Activated CD8-positive, alpha-beta memory T cell treated with anti-CD3 and anti-CD28 coated beads, Interleukin-2, amount 50 U/mL, for 4 hours (primary cell): ENCODE data around the gene RASSF4.

Experiments used
- DNase-seq: peaks from one replicate; pipeline ENCODE4 v3.0.0-alpha.2; 2020

Gene RASSF4

DNA sequence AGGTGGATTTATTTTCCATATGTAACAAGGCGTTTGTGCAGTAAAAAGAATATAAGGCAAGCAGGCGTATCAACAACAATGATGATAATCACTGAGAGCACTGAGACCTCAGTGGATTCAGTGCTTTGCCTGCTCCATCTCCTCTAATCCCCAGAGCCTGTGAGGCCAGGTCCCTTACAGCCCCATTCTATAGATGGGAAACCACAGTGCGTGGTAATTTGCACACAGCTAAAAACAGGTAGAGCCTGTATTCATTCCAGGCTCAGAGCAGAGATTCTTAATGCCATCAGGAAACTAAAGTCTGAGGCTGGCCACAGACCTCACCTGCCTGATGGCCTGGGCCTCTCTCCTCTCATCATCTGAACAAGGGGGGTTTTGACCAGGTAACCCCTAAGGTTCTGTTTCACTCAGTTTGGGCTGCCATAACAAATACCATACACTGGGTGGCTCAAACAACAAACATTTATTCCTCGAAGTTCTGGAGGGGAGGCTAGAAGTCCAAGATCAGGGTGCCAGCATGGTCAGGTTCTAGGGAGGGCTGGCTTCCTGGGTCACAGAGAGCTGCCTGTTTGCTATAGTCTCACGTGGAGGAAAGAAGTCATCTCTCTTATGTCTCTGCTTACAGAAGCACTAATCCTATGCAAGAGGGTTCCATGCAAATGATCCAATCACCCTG lies 10.3 kb upstream of the RASSF4 start:
- DNase-seq, result no peak

DNA sequence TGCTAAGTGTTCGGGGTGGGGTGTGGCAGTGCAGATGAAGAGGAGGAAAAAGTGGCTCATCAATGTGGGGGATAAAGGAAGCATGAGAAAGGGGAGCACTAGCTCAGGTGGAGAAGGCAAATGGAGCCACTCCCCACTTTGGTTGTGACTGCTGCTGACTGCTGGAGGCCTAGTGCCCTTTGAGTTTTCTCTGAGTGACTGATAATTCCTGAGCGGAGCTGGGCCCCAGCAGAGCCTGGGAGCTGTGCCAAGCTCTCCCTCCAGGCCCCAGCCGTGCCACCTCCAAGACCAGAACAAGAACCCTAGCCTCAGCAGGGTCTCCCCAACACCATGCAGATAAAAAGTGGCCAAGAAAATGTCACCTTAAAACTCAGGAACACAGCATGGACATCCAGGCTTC lies 9.7 kb upstream of the RASSF4 start:
- DNase-seq, result no peak

DNA sequence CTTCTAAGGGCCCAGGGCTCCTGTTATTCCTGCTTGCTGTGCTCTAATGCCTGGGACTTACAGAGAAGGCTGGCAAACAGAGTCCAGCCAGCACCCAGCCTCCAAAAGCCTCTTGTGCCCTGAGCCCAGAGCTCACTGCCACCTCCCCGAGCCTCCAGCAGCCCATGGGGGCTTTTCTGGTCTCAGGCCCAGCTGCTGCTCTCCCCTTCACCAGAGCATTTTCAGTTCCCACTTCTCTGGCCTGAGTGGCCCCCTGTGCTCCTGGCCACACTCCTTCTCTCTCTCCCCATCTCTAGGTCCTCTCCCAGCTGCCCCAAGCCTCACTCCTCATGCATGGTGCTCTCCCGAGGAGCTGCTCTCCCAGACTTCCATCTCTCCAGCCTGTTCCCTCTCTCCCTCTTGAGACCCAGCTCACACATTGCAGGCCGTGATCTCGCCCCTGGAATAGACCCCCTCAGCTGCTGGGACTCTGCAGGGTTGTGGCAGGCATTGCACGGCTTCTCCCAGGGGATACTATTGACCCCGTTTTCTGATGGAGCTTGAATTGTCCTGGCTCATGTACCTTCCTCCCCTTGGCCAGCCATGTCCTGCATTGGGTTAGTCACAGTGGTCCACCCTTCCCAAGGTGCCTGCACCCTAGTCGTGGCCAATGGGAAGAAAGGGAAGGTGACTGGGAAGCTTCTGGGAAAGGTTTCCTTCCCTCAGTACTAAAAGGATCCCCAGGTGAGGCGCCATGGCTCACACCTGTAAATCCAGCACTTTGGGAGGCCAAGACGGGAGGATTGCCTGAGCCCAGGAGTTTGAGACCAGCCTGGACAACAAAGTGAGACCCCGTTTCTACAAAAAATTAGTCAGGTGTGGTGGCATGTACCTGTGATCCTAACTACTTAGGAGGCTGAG lies 9.0 kb upstream of the RASSF4 start:
- DNase-seq, result no peak

DNA sequence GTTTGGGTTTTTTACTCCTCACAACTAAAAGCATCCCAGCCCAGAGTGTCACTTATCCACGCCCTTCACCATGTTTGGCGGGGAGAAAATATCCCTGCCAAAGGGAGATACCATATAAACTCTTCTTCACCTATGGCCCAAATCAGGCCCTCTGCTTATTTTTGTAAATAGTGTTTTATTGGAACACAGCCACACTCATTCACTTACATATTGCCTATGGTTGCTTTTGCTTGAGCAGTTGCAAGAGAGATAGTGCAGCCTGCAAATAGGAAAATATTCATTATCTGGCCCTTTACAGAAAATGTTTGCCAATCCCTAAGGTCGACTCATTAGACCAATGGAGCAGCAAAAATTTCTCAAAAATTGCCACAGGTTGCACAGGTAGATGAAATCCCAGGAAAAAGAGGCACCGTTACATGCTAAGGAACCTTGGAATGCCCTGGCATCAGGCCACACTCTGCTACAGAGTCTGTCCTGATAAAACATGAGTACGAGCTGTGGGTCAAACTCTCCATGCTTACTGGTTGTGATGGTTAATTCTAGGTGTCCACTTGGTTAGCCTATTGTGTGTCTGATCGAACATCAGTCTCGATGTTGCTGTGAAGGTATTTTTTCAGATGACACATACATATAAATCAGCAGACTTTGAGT lies 7.9 kb upstream of the RASSF4 start:
- no peak for DNase-seq

DNA sequence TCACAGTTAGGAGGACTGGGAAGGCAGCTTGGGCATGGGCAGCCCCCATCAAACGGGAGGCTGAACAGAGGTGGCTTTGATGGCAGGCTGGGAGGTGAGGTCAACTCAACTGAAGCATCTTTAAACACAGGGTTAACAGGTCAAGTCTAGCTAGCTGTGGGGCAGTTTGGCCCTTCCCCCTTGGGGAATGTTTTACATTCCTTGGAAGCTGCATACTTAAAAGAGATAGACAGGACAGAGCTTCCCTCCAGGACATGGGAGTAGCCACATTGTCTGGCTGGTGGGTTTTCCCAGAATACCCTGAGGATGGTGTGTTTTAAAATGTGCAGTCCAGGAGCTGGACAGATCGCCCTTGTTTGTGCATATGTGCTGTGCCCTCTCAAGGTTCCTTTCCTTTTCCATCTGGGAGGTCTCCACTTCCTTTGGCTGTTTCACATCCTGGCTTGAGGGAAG lies 6.8 kb upstream of the RASSF4 start:
- no peak for DNase-seq

DNA sequence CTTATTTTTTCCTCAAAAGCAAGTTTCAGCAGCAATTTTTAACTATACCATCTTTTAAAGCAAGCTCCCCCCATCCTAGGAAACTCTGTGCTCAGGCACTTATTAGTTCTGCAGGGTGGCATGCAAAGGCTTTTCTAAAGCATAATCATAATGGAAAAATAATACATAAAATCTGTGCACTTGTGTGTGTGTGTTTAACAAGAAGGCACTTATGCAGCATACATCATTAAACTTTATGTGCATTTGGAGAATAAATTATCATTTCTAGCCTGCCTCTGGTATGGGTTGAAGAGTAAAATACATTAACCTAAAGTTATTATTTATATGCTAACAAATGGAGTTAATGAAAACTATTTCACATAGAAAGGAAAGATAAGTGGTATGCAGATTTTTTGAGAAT lies 5.6 kb upstream of the RASSF4 start:
- DNase-seq, result no peak

DNA sequence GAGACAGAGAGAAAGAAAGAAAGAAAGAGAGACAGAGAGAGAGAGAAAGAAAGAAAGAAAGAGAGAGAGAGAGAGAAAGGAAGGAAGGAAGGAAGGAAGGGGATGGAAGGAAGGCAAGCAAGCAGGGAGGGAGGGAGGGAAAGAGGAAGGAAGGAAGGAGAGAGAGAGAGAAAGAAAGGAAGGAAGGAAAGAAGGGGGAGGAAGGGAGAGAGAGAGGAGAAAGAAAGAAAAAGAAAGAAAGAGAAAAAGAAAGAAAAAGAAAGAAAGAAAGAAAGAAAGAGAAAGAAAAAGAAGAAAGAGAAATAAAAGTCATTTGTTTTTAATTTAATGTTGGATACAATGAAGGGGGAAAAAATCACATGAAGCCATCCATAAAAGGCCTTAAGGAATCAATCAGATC lies 4.6 kb upstream of the RASSF4 start:
- DNase-seq, result no peak

DNA sequence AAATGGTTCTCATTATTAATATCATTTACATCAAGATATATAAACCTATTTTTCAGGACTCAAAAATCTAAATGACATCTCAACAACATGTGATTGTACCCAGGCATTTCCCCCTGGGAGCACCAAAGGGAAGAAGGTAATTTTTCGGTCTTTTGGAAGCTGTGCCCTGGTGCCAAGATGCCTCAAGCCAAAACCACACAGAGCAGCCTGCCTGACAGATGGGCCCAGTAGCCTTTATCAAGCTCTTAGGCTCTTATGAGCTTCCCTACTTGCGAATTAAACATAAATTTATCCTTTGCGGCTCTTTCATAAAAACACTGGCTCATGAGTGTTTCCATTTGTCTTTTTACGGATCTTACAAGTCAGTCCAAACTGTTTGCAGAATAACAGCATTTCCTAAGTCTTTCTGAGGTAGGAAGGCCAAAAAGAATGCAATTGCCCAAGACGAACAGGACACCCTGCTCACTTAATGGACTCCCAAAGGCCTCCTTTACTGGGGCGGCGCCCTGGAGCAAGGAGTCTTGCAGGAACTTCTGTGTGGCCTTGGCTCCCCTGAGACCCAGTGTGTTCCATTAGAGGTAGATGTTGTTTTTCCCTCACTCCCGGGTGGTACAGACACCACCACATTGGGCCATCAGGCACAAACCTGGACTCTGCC lies 4.1 kb upstream of the RASSF4 start:
- no peak for DNase-seq

DNA sequence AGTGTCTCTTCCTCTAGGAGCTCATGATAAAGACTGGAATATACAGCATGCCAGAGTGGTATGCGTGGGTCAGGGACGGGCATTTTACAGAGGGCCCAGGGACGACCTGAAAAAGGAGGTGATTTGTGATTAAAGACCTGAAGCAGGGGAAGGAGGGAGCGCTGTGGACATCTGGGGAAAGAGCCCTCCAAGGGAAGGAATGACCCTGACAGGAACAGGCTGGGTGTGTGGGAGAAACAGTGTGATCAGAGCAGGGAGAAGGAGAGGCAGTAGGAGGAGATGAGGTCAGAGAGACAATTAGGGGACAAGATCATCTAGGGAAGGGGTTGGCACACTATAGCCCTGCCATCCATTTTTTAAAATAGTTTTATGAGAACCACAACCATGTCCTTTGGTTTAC lies 3.4 kb upstream of the RASSF4 start:
- DNase-seq, result no peak

DNA sequence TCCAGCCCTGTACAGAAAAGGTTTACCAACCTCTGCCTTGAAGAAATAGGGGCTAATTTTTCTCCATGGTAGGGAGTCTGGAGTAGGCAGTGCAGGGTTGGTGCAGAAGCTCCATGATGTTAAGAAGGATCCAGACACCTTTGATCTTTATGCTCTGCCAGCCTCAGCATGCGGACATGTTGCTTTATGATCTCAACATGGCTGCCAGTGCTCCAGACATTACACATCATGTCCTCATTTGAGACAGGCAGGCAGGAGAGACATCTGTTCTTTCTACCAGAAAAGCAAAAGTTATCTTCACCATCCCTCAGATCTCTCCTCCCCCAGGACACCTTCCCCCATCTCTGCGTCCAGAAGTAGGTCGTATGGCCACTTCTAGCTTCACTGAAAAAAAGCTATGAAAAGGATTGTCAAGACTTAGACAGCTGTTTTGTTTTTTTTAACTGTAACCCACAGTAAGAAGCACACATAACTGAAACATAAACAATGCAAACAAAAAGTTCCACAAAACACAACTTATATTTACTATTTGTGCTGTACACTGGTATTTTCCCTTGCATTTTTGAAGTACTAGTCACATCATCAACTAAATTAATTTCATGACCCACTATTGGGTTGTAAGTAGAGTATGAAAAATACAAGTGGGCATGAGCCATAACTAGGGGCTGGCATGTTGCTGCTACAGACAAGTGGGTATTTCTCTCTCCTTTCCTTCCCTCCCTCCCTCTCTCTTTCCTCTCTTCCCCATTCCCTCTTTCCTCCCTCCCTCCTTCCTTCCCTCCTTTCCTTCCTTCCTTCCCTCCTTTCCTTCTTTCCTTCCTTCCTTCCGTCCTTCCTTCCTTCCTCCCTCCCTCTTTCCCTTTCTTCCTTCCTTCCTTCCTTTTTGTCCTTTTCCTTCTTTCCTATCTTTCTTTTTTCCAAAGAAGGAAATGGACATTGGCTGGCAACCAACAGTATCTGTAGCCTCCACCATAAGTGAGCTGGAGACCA lies 2.6 kb upstream of the RASSF4 start:
- no peak for DNase-seq

DNA sequence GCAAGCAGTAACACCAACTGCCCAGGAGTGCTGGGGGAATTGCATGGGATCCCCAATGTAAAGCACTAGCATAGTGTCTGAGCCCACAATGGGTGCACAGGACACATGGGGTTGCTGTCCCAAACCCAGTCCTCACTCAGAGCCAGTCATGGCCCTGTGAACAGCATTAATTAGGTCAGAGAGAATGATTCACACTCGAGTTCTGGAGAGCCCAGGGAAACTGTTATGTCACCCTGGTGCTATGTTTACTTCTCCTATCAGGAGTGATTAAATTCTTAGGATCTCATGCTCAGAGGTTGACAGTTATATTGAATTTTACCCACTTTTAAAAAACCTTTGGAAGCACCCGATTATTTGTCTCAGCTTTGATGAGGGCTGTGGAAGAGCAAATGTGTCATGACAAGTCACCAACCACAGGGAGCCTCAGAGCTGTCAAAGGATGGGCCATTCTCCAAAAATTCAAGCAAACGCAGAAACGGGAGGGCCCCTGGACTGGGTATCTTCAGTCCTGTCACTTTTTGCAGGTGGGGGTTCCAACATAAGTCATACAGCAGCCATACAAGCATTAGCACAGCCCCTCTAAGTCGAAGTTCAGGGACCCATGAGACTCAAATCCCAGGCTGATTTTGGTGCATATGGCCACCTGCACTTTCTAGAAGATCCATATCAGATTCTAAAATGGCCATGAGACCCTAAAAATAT lies 1.3 kb upstream of the RASSF4 start:
- DNase-seq, result no peak

DNA sequence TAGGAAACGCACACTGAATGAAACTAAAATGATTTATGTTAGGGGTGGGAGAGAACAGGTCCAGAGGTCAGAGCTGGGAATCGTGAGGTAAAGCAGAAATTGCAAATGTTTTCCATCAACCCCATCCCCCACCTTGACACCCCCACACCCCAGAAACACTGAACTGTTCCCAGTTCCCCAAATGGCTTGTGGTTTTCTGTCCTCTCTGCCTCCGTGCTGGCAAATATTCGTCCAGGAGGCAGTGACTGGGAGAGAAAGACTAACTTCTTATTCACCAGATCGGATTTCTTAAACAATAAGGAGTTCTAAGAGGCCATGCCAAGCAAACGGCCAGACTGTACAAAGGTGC lies 730 bp upstream of the RASSF4 start:
- DNase-seq, result no peak

DNA sequence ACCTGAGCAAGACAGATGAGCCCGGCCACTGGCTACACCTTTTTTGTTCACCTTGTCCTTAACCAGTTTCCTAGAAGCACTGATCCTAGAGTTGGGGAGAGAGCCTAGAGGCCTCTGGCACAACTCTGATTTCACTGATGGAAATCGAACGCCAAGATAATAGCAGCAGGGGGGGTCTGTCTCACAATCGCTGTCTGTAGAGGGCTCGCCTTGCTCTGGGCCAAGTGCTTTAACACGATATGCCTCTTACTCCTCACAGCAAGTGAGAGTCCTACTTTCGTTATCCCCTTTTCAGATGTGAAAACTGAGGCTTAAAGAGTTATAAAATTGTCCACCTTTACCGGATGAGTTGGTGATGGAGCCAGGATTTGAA lies 472 bp downstream of the RASSF4 start:
- DNase-seq, result no peak

DNA sequence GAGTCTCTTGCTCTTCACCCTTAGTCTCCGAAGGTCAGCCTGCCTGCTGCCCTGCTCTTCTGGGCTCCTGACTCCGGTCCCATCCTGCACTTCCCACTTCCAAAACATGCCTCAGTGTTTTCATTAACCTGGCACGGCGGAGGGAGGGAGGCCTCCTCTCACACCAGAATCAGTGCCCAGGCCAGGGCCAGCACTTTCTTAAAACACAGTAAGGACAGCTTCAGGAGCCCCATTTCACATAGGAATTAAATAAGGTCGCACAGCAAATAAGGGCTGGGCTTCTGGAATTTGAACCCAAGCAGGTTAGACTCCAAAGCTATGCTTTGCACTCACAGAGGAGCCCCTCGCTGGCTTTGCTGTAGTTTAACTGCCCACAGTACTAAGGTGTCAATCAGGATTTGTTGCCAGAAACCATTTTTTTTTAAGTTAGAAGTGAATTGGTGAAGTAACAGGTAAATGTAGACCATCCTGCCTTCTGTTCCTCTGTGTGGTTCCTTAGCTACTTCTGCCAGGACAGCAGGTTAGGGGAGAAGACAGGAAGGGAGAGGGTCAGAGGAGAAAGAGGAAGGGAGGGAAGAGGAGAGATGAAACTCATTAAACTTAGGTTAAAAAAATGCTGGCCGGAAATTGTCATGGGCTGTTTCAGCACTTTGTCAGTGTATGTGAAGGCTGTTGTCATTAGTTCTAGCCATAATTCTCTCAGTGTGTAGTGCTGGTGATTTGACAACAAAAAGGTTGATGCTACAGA lies 1.1 kb downstream of the RASSF4 start:
- no peak for DNase-seq

DNA sequence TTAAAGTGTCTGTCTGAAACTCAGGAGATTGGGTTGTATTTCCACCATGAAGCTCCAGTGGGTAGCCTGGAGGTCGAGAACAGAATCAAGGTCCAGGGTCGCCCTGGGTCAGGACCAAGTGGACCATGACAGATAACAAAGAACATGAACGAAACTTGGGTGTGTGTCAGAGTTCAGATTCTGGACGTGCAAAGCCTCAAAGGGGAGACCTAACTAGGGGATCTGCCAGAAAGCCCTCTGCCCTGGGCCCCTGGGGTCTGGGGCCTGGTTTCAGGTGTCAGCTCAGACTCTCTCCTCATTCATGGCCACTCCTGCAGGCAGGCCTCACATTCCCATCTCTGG lies 1.6 kb downstream of the RASSF4 start:
- no peak for DNase-seq

DNA sequence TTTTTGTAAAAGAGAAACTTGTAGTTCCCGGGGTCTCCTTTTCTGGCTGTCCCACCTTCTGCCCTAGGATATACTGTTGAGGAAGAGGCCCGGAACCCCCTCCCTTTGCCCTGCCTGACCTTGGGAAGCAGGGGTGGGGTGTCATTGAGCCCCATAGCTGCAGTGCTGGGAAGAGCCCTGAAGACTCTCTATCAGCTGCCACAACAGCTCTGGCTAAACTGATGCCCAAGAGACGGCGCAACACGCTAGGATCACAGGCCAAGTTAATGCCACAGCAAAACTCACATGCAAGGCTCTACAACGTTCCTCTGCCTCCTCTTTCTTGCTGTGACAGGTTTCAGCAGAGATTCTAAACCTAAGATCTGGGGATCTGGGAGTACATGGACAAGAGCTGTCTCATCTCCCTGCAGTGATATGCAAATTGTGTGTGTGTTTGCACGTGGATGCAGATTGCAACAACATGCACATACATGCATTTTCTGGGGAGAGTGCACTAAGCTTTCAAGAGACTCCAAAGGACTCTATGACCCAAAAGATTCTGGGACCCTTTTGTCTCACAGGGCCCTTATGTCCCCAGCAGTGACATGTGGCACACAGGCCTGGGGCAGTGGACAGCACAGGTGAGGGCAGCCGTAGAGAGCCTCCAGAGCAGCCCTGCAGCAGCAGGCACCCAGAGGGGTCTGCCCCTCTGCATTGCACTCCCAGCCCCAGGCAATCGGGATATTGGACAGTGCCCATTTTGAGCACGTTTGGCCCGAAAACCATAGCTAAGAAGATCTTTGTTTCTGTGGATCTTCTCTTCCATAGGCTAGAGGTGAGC lies 2.5 kb downstream of the RASSF4 start:
- DNase-seq, result no peak

DNA sequence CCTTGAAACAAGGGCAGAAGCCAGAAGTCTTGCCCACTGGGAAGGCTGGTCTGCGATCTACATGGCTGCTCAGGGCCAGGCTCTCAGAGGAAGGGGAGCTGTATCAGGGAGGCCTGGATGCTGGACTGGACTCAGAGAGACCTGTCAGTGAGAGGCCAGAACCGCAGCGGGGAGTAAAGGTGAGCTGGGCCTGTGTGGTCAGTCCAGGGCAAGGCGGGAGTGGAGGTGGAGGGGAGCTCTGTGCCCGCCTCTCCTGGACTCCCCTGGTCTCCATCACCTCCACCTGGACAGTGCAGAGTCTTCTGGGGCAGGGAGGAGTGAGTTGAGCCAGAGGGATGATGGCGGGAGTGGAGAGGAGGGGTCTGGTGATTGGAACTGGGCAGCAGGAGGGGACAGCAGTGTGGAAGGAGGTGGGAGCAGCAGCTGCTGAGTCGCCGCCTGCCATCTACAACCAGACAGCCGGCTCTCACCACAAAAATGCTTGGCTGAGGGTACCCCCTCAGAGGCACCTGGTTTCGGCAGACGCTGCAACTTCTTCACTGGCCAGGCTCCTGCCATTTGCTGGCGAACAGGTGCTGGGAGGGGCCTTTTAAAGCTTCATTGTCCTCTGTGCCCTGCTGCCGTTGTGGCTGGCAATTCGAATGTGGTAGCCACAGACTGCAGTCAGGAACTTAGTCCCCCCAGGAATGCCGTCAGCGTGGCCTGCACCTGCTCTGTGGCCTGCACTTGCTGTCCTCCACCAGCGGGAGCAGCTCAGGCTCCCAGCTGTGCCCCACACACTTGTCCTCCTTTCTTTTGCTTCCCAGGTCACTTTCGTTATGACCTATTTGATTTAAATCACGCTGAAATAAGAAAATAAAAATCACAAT lies 3.5 kb downstream of the RASSF4 start:
- DNase-seq, result no peak

DNA sequence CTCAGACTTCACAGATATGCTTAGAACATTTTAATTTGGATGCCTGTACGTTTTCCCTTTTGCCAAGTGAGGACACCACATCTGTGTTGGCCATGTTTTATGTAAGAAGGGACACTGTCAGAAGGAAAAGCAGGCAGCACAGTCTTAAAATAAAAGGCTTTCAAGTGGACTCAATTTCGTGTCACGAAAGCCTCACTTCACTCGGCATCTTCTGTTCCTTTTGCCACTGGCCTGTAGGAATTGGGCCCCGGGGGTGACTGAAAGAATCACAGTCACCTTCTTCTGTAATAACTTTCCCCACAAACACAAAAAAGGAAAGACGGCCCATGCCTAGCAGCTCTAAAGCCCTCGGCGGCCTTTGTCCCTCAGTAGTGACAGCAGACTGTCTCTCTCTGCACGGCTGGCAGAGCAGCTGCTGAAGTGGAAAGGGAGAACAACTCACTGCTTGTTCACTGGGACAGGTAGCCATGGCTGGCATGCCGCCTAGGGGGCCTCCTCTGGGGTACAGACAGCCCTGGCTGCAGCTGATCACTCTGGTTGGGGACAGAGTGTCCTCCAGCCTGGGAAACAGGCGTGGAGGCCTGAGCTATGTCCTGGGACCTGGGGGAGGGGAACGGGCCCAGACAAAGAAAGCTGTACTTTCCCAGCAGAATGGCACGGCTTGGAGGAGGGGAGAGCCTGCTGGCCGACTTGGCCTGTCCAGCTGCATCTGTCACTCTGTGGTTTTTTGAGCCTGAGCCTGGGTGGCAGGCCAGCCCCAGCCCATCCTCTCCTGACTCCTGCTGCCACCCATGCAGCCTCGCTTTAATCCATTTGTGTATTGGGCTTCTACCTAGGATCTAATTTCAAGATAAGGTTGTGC lies 4.4 kb downstream of the RASSF4 start:
- no peak for DNase-seq
